ENCODE data around the gene MRPL12. TPM values are rescaled to one million over a fixed set of nuclear protein-coding genes. Genes with fewer than 3 reads are reported as not detected.
A peak's percentile ranks its signal among the peaks of the same experiment; 100 is the strongest.

MRPL12 gene
- total and polyA plus RNA-seq, 9 of the 15 experiments (the other 6 are each of a cell fraction or from before 2014, with no cell fraction given) = 0.94 to 338 (median 100) TPM

DNA sequence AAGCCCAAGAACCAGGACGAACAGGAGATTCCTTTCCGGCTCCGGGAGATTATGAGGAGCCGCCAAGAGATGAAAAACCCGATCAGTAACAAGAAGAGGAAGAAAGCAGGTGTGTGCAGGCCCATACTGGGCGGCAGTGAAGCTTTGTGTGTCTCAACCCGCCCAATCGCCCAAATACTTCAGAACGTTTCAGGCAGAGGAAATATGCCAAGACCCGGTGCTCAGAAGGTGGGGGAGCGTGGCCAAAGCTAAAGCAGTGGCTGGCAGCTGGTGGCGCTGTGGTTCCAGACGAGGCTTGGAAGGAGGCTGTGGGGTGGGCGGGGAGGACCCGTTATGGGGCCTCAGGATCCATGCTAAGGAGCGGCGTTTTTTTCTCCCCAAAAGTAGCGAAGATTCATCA, 35.4 kb upstream of the MRPL12 start (continued):
- TF ChIP-seq PTTG1 (tag; IDR thresholded peaks at IDR 0.05; ENCODE audit: low read depth) = no peak
- no peak for TF ChIP-seq BRF1 (IDR thresholded peaks at IDR 0.05; ENCODE audit: borderline replicate concordance, extremely low read depth, insufficient read length)
- peak; percentile 19 for TF ChIP-seq TAF1 (IDR thresholded peaks at IDR 0.05; ENCODE audit: control insufficient read depth, extremely low read depth, insufficient read depth, low read length, severe bottlenecking)
- TF ChIP-seq RB1 (IDR thresholded peaks at IDR 0.05; ENCODE audit: low read depth) = no peak; the same call in 1 of the 2 replicates
- TF ChIP-seq, protein P1, sequence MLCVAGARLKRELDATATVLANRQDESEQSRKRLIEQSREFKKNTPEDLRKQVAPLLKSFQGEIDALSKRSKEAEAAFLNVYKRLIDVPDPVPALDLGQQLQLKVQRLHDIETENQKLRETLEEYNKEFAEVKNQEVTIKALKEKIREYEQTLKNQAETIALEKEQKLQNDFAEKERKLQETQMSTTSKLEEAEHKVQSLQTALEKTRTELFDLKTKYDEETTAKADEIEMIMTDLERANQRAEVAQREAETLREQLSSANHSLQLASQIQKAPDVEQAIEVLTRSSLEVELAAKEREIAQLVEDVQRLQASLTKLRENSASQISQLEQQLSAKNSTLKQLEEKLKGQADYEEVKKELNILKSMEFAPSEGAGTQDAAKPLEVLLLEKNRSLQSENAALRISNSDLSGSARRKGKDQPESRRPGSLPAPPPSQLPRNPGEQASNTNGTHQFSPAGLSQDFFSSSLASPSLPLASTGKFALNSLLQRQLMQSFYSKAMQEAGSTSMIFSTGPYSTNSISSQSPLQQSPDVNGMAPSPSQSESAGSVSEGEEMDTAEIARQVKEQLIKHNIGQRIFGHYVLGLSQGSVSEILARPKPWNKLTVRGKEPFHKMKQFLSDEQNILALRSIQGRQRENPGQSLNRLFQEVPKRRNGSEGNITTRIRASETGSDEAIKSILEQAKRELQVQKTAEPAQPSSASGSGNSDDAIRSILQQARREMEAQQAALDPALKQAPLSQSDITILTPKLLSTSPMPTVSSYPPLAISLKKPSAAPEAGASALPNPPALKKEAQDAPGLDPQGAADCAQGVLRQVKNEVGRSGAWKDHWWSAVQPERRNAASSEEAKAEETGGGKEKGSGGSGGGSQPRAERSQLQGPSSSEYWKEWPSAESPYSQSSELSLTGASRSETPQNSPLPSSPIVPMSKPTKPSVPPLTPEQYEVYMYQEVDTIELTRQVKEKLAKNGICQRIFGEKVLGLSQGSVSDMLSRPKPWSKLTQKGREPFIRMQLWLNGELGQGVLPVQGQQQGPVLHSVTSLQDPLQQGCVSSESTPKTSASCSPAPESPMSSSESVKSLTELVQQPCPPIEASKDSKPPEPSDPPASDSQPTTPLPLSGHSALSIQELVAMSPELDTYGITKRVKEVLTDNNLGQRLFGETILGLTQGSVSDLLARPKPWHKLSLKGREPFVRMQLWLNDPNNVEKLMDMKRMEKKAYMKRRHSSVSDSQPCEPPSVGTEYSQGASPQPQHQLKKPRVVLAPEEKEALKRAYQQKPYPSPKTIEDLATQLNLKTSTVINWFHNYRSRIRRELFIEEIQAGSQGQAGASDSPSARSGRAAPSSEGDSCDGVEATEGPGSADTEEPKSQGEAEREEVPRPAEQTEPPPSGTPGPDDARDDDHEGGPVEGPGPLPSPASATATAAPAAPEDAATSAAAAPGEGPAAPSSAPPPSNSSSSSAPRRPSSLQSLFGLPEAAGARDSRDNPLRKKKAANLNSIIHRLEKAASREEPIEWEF (CRISPR knock-in tag; IDR thresholded peaks at IDR 0.05) = no peak
- TF ChIP-seq TOE1 (IDR thresholded peaks at IDR 0.05; ENCODE audit: borderline replicate concordance) = peak; percentile 11; the same call in 1 of the 2 replicates
- TF ChIP-seq TOE1 (CRISPR knock-in tag; IDR thresholded peaks at IDR 0.05; ENCODE audit: borderline replicate concordance, low read depth) = no peak
- 0 out of 2 replicates have a peak, but pooled peaks have one; percentile 18 for TF ChIP-seq EGR1 (conservative IDR thresholded peaks at IDR 0.05)
- no peak for TF ChIP-seq GABPB1 (CRISPR knock-in tag; IDR thresholded peaks at IDR 0.05)
- TF ChIP-seq, protein P2, sequence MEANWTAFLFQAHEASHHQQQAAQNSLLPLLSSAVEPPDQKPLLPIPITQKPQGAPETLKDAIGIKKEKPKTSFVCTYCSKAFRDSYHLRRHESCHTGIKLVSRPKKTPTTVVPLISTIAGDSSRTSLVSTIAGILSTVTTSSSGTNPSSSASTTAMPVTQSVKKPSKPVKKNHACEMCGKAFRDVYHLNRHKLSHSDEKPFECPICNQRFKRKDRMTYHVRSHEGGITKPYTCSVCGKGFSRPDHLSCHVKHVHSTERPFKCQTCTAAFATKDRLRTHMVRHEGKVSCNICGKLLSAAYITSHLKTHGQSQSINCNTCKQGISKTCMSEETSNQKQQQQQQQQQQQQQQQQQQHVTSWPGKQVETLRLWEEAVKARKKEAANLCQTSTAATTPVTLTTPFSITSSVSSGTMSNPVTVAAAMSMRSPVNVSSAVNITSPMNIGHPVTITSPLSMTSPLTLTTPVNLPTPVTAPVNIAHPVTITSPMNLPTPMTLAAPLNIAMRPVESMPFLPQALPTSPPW (CRISPR knock-in tag; IDR thresholded peaks at IDR 0.05) = peak; percentile 28; the same call in 1 of the 2 replicates
- TF ChIP-seq ARID2 (IDR thresholded peaks at IDR 0.05) = no peak
- TF ChIP-seq SOX6 (IDR thresholded peaks at IDR 0.05) = 0 out of 2 replicates have a peak, but pooled peaks have one; percentile 9
- TF ChIP-seq NR3C1 (CRISPR knock-in tag; IDR thresholded peaks at IDR 0.05) = no peak
- TF ChIP-seq, protein P3, sequence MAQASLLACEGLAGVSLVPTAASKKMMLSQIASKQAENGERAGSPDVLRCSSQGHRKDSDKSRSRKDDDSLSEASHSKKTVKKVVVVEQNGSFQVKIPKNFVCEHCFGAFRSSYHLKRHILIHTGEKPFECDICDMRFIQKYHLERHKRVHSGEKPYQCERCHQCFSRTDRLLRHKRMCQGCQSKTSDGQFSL (CRISPR knock-in tag; IDR thresholded peaks at IDR 0.05) = peak; percentile 70; the same call in 1 of the 2 replicates
- TF ChIP-seq, protein P3 (tag; IDR thresholded peaks at IDR 0.05) = no peak; a peak in 1 of 4 replicates
- TF ChIP-seq, protein P4, sequence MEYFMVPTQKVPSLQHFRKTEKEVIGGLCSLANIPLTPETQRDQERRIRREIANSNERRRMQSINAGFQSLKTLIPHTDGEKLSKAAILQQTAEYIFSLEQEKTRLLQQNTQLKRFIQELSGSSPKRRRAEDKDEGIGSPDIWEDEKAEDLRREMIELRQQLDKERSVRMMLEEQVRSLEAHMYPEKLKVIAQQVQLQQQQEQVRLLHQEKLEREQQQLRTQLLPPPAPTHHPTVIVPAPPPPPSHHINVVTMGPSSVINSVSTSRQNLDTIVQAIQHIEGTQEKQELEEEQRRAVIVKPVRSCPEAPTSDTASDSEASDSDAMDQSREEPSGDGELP (CRISPR knock-in tag; IDR thresholded peaks at IDR 0.05; ENCODE audit: borderline replicate concordance) = peak; percentile 62
- TF ChIP-seq PHF8 (IDR thresholded peaks at IDR 0.05; ENCODE audit: borderline replicate concordance, low read length) = no peak
- peak in 1 of 3 experiments; percentile 34 for TF ChIP-seq YY1 (IDR thresholded peaks at IDR 0.05; ENCODE audit: borderline replicate concordance in 1 of 3, control insufficient read depth in 1 of 3, extremely low read depth in 1 of 3, insufficient read depth in 3 of 3, insufficient read length in 1 of 3, insufficient replicate concordance in 2 of 3, low read depth in 1 of 3, low read length in 2 of 3)
- no peak for TF ChIP-seq ZNF707 (CRISPR knock-in tag; conservative IDR thresholded peaks at IDR 0.05)
